NT2/D1 (cell line): ENCODE data around the gene MDM4.

Source experiments
- SUZ12 ChIP-seq: IDR thresholded peaks from 2 replicates; pipeline ENCODE4 v1.6.1; 2011; ENCODE audit not compliant: insufficient read length, insufficient read depth; ENCODE audit errors: extremely low read depth
- YY1 ChIP-seq: IDR thresholded peaks from 2 replicates; pipeline ENCODE4 v1.6.1; 2011; ENCODE audit not compliant: insufficient read length, insufficient read depth

DNA sequence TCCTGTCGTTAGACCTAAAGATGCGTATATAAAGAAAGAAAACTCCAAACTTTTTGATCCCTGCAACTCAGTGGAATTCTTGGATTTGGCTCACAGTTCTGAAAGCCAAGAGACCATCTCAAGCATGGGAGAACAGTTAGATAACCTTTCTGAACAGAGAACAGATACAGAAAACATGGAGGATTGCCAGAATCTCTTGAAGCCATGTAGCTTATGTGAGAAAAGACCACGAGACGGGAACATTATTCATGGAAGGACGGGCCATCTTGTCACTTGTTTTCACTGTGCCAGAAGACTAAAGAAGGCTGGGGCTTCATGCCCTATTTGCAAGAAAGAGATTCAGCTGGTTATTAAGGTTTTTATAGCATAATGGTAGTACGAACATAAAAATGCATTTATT, 33.1 kb downstream of the MDM4 start:
- TF ChIP-seq YY1 (no peak), SUZ12 (no peak)
